Small intestine (tissue), 7 donors: ENCODE measurements around the gene DAB2. TPM values are rescaled to one million over a fixed set of nuclear protein-coding genes. Genes with fewer than 3 reads are reported as not detected.

ENCODE experiments used
- DNase-seq, 2 donors: peaks; one replicate each; pipeline versions ENCODE4 v3.0.0 to v3.0.0-alpha.2; 2013
- FAIRE-seq: peaks from 2 replicates; lab custom pipeline; 2012; peaks lifted over from hg19 to GRCh38; lab: Jason Lieb, UNC
- H3K27ac ChIP-seq, 3 donors: one replicate each; pipeline ENCODE4 v1.5.1; 2013; ENCODE audit warnings: low read length in 2 of 3, mild to moderate bottlenecking in 2 of 3, control low read depth in 1 of 3, inconsistent platforms in 1 of 3, low read depth in 1 of 3, moderate library complexity in 1 of 3
- H3K27me3 ChIP-seq, 3 donors: one replicate each; pipeline ENCODE4 v1.6.1; 2013; ENCODE audit warnings: low read length in 3 of 3, inconsistent platforms in 1 of 3; ENCODE audit not compliant: control insufficient read depth in 3 of 3, insufficient read depth in 3 of 3
- H3K36me3 ChIP-seq, 3 donors: one replicate each; pipeline ENCODE4 v1.6.1; 2013; ENCODE audit warnings: low read length in 3 of 3, inconsistent platforms in 1 of 3, low read depth in 1 of 3, mild to moderate bottlenecking in 1 of 3, moderate library complexity in 1 of 3; ENCODE audit not compliant: control insufficient read depth in 3 of 3, insufficient read depth in 2 of 3
- H3K4me1 ChIP-seq, 3 donors: one replicate each; pipeline ENCODE4 v1.6.1; 2013; ENCODE audit warnings: low read length in 2 of 3, inconsistent platforms in 1 of 3, low read depth in 1 of 3, mild to moderate bottlenecking in 1 of 3, moderate library complexity in 1 of 3; ENCODE audit not compliant: control insufficient read depth in 3 of 3, insufficient read depth in 2 of 3
- H3K4me3 ChIP-seq, 3 donors: one replicate each; pipeline ENCODE4 v1.5.1; 2013; ENCODE audit warnings: low read length in 3 of 3, control low read depth in 1 of 3, inconsistent platforms in 1 of 3, low read depth in 1 of 3, mild to moderate bottlenecking in 1 of 3, moderate library complexity in 1 of 3
- H3K9me3 ChIP-seq, 2 donors: one replicate each; pipeline ENCODE4 v1.6.1; 2013; ENCODE audit warnings: low read depth in 1 of 2, low read length in 1 of 2; ENCODE audit not compliant: control insufficient read depth in 2 of 2, insufficient read depth in 1 of 2
- WGBS, 3 donors: extraction: QIAGEN DNeasy Blood & Tissue Kit; methylation state at CpG; one replicate each; pipeline ENCODE4 v1.1.7; 2013; 5-methylcytosine and 5-hydroxymethylcytosine counted together
- polyA plus RNA-seq, 4 donors: library from polyadenylated mRNA; stranded (reverse) in 3 of 4; unstranded in 1 of 4; fragments of 200-250 nt in 3 of 4; fragments of 120-200 nt in 1 of 4; gene quantifications; one replicate each; pipeline versions ENCODE4 v1.2.1 to v1.2.3, GENCODE V29; 2013
- donor health status: healthy with polysubstance abuse.
- donor health status: control.
- donor health status: control.
- donor health status: Bipolar disorder and iron deficiency.
- donor health status: healthy.

Gene DAB2
- polyA plus RNA-seq, 4 donors: 1.1 to 201 (median 9.9) TPM

GRCh38 chr5:39443911-39444310 is 19.1 kb upstream of the DAB2 start:
- no peak overlapping the region for H3K4me3 ChIP-seq
- no peak overlapping the region for H3K27ac ChIP-seq
- no peaks in the 10 kb centered on the region for H3K27me3 ChIP-seq
- FAIRE-seq (no peak), DNase-seq (no peak)
- H3K36me3 ChIP-seq: no peaks in the 10 kb centered on the region
- H3K9me3 ChIP-seq: no peaks in the 10 kb centered on the region
- H3K4me1 ChIP-seq: peaks cover 0 to 17% (median 0%) of the 10 kb centered on the region in 3 donors
- WGBS, 3 donors: 88 to 98% (median 93%) methylated on average over 2 of the region's 2 CpGs

DNA sequence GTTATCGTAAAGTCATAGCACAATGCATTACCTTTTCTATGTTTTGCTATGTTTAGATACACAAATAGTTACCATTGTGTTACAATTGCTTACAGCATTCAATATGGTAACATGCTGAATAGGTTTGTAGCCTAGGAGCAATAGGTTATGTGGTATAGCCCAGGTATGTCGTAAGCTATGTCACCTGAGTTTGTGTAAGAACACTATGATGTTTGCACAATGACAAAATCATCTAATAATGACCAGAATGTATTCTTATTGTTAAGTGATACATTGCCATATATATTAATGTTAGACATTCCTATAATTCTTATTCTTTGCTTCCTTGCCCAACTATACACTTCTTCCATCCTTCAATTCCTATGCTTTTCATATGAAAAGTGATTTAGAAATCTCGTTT is 18.2 kb upstream of the DAB2 start:
- H3K27me3 ChIP-seq: no peaks in the 10 kb centered on the region
- FAIRE-seq: no peak
- WGBS, 3 donors: 74 to 81% (median 79%) methylated on average over 3 of the region's 3 CpGs

GRCh38 chr5:39441838-39442237 is 17.1 kb upstream of the DAB2 start:
- no peak for DNase-seq
- WGBS, 3 donors: 62 to 84% (median 67%) methylated on average over 2 of the region's 2 CpGs
- Histone ChIP-seq H3K27ac (no peak overlapping the region), H3K4me3 (no peak overlapping the region), H3K9me3 (no peaks in the 10 kb centered on the region), H3K4me1 (peaks cover 0 to 16% (median 3%) of the 10 kb centered on the region in 3 donors), H3K27me3 (no peaks in the 10 kb centered on the region), H3K36me3 (no peaks in the 10 kb centered on the region)
- FAIRE-seq: no peak

More for the DNA sequence above, 18.2 kb upstream of the DAB2 start:
- Histone ChIP-seq H3K36me3 (no peaks in the 10 kb centered on the region), H3K4me3 (no peak overlapping the region), H3K4me1 (peaks cover 0 to 16% (median 0%) of the 10 kb centered on the region in 3 donors), H3K27ac (no peak overlapping the region), H3K9me3 (no peaks in the 10 kb centered on the region)
- peak in 1 of 2 donors; percentile 48 for DNase-seq

DNA sequence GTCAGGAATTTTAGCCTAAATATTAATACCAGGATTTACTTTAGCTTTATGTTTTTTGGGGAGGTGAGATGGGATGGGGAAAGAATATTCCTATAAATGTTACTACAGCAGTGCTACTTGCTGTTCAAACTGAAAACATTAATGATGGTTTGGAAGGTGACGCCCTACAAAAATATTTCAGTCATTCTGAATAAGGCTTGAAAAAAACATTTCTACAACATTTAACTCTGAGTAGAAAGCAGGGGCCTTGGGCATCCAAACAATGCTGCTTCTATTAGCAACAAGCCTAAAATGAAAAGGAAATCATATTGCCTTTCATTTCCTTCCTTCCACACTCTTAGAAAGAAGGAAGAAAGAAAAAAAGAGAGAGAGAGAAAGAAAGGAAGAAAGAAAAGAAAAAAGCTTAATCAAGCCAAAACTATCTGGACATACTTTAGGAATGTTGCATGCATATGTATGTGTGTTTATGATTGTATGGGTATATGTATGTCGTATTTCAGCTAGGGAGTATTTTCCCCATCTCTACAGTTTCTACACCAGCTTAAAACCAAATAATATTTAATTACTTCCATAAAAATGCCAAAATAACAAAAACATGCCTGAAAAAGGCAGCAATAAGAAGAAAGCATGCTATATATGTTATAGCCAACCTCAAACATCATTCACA is 16.3 kb upstream of the DAB2 start:
- Histone ChIP-seq H3K36me3 (no peaks in the 10 kb centered on the region), H3K4me1 (peaks cover 0 to 16% (median 3%) of the 10 kb centered on the region in 3 donors), H3K27ac (no peak overlapping the region), H3K9me3 (no peaks in the 10 kb centered on the region), H3K4me3 (no peak overlapping the region), H3K27me3 (no peaks in the 10 kb centered on the region)
- FAIRE-seq: no peak
- no peak for DNase-seq
- 79 to 92% (median 88%) methylated on average over 2 of the region's 2 CpGs for WGBS, 3 donors

GRCh38 chr5:39440192-39440957 is 15.6 kb upstream of the DAB2 start:
- Histone ChIP-seq H3K27ac (no peak overlapping the region), H3K27me3 (no peaks in the 10 kb centered on the region), H3K9me3 (no peaks in the 10 kb centered on the region), H3K36me3 (no peaks in the 10 kb centered on the region), H3K4me3 (no peak overlapping the region), H3K4me1 (peaks cover 0 to 16% (median 3%) of the 10 kb centered on the region in 3 donors)
- 61 to 64% (median 63%) methylated on average over 3 of the region's 3 CpGs for WGBS, 3 donors
- no peak for DNase-seq
- FAIRE-seq: no peak

- H3K27me3 ChIP-seq: no peaks in the 10 kb centered on the region
- no peak for DNase-seq
- no peak for FAIRE-seq
- no peaks in the 10 kb centered on the region for H3K36me3 ChIP-seq
- WGBS, 3 donors: 83 to 88% (median 84%) methylated on average over 3 of the region's 3 CpGs
- H3K4me1 ChIP-seq: peaks cover 0 to 23% (median 3%) of the 10 kb centered on the region in 3 donors
- H3K9me3 ChIP-seq: no peaks in the 10 kb centered on the region
- no peak overlapping the region for H3K4me3 ChIP-seq
- no peak overlapping the region for H3K27ac ChIP-seq
Measured at GRCh38 chr5:39439582-39440162, 14.9 kb upstream of the DAB2 start.

GRCh38 chr5:39437467-39437866 is 12.7 kb upstream of the DAB2 start:
- peaks cover 0 to 39% (median 3%) of the 10 kb centered on the region in 3 donors for H3K4me1 ChIP-seq
- H3K27me3 ChIP-seq: no peaks in the 10 kb centered on the region
- WGBS, 3 donors: 0 to 7% (median 3%) methylated on average over 1 of the region's 1 CpG
- peak; percentile 54 to 93 for DNase-seq
- peak overlapping the region in 1 of 3 donors; percentile 86 for H3K27ac ChIP-seq
- H3K9me3 ChIP-seq: no peaks in the 10 kb centered on the region
- no peaks in the 10 kb centered on the region for H3K36me3 ChIP-seq
- FAIRE-seq: no peak
- no peak overlapping the region for H3K4me3 ChIP-seq

GRCh38 chr5:39433848-39434247 is 9.1 kb upstream of the DAB2 start:
- WGBS, 3 donors: 50 to 65% (median 64%) methylated on average over 4 of the region's 4 CpGs
- no peaks in the 10 kb centered on the region for H3K27me3 ChIP-seq
- H3K9me3 ChIP-seq: no peaks in the 10 kb centered on the region
- peaks cover 0 to 45% (median 3%) of the 10 kb centered on the region in 3 donors for H3K4me1 ChIP-seq
- no peak for FAIRE-seq
- peak overlapping the region in 1 of 3 donors; percentile 91 for H3K27ac ChIP-seq
- DNase-seq: no peak
- H3K36me3 ChIP-seq: no peaks in the 10 kb centered on the region
- H3K4me3 ChIP-seq: no peak overlapping the region
